Endothelial cell of umbilical vein (primary cell): ENCODE measurements around the gene CYTIP.

Experiments used
- CTCF ChIP-seq, 2 donors: IDR thresholded peaks; 1 replicate in 1 of 2; 2 replicates in 1 of 2; pipeline ENCODE4 v1.5.1; 2011; ENCODE audit warnings: low read length in 2 of 2, mild to moderate bottlenecking in 2 of 2, moderate library complexity in 2 of 2, control low read depth in 1 of 2, inconsistent platforms in 1 of 2, low read depth in 1 of 2; ENCODE audit not compliant: insufficient read depth in 1 of 2; ENCODE audit errors: extremely low read depth in 1 of 2
- GATA2 ChIP-seq: IDR thresholded peaks from 2 replicates; pipeline ENCODE4 v1.7.0; 2011; ENCODE audit warnings: low read depth, mild to moderate bottlenecking, moderate library complexity, mixed read lengths, low read length; ENCODE audit not compliant: insufficient read length, insufficient read depth
- POLR2A ChIP-seq: IDR thresholded peaks from 2 replicates; pipeline ENCODE4 v1.6.1; 2012; ENCODE audit warnings: low read depth, mild to moderate bottlenecking, control low read depth, low read length

- no peak for TF ChIP-seq CTCF (IDR thresholded peaks at IDR 0.05; ENCODE audit: extremely low read depth in 1 of 2, insufficient read depth in 1 of 2, low read depth in 1 of 2, low read length in 2 of 2)
- no peak for TF ChIP-seq POLR2A
- TF ChIP-seq GATA2: no peak
Measured at GRCh38 chr2:157377861-157378260, 66.0 kb downstream of the CYTIP start.
